Thyroid gland (tissue), 4 donors: ENCODE measurements around the gene CYP27A1. TPM values are rescaled to one million over a fixed set of nuclear protein-coding genes. Genes with fewer than 3 reads are reported as not detected.

Source experiments
- DNase-seq, 2 donors: peaks; one replicate each; pipeline ENCODE4 v3.0.0-alpha.2; 2019
- H3K27ac ChIP-seq, 3 donors: fragments of 200-600 bp; sonication (generic); 1 replicate in 2 of 3; 2 replicates in 1 of 3; pipeline ENCODE4 v1.5.1; 2016 to 2019; ENCODE audit warnings: mild to moderate bottlenecking in 1 of 3, moderate library complexity in 1 of 3
- H3K27me3 ChIP-seq: fragments of 200-600 bp; sonication (generic); one replicate; pipeline ENCODE4 v1.5.1; 2019
- H3K36me3 ChIP-seq, 2 donors: fragments of 200-600 bp; sonication (generic); one replicate each; pipeline ENCODE4 v1.5.1; 2016 to 2019
- H3K4me1 ChIP-seq, 2 donors: fragments of 200-600 bp; sonication (generic); one replicate each; pipeline ENCODE4 v1.5.1; 2017 to 2019
- H3K4me3 ChIP-seq, 3 donors: fragments of 200-600 bp; sonication (generic); replicated peaks in 1 of 3; 1 replicate in 2 of 3; 2 replicates in 1 of 3; pipeline ENCODE4 v1.5.1; 2016; ENCODE audit warnings: mild to moderate bottlenecking in 1 of 3
- H3K9me3 ChIP-seq: fragments of 200-600 bp; sonication (generic); one replicate; pipeline ENCODE4 v1.5.1; 2017
- POLR2A ChIP-seq, 2 donors: fragments of 450-650 bp; IDR thresholded peaks; one replicate each; pipeline ENCODE4 v1.6.1; 2017; ENCODE audit warnings: antibody characterized with exemption in 2 of 2, mild to moderate bottlenecking in 2 of 2, moderate library complexity in 1 of 2
- WGBS, 2 donors: methylation state at CpG; one replicate each; pipeline ENCODE4 v1.1.5; 2017; 5-methylcytosine and 5-hydroxymethylcytosine counted together
- intact Hi-C: fragments of 100-400 bp; cut with DNase I; formaldehyde crosslinking; loops from one replicate; pipeline ENCODE4 v1.15.1; 2023
- total RNA-seq, 4 donors: library from RNA; depleted of rRNA; stranded (reverse); fragments of >200 nt; gene quantifications; one replicate each; pipeline ENCODE4 v1.2.3, GENCODE V29; 2016
- TF ChIP-seq, protein P1 (sequence below), 6 experiments: fragments of 200-600 bp in 3 of 6; fragments of 450-650 bp in 3 of 6; sonication (generic) in 3 of 6; IDR thresholded peaks; one replicate each; pipeline ENCODE4 v1.5.1; 2016 to 2019; ENCODE audit warnings: antibody characterized with exemption in 6 of 6, mild to moderate bottlenecking in 2 of 6, inconsistent platforms in 1 of 6, moderate library complexity in 1 of 6

Gene CYP27A1
- total RNA-seq, 4 donors from 2014 or later, result 9.0 to 26.8 (median 17.0) TPM

DNA sequence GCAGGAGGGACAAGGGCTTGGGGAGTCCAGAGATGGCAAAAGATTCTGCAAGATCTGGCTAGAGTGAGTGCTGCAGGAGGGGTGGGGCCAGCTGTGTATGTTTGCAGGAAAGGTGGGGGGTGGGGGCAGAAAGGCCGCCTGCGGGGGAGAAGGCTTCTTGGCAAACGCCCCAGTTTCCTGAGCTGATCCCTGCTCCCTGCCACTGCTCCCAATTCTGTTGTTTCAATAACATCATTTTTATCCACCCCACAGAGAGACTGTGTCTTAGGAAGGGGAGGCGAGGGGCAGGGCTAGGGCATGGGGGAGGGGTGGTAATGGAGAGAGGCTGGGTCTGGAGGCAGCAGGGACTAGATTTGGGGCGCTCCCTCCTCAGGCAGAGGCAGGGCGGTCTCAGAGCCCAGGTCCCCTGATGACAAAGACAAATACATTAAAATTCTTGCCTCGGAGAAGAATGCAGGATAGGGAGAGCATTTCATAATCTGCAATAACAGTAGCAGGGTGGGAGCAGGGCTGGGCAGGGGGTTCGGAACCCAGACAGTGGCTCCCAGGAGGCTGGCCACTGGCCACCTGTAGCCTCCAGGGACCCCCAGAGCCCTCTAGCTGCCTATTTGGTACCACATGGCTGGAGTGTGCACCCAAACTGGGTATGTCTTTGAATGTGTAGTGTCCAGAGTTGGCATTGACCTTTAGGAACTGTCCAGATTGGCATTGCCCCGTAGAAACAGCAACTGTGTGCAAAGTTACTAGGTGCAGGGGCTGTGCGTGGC, 75.6 kb downstream of the CYP27A1 start:
- TF ChIP-seq POLR2A (IDR thresholded peaks at IDR 0.05), result no peak
- TF ChIP-seq, protein P1, sequence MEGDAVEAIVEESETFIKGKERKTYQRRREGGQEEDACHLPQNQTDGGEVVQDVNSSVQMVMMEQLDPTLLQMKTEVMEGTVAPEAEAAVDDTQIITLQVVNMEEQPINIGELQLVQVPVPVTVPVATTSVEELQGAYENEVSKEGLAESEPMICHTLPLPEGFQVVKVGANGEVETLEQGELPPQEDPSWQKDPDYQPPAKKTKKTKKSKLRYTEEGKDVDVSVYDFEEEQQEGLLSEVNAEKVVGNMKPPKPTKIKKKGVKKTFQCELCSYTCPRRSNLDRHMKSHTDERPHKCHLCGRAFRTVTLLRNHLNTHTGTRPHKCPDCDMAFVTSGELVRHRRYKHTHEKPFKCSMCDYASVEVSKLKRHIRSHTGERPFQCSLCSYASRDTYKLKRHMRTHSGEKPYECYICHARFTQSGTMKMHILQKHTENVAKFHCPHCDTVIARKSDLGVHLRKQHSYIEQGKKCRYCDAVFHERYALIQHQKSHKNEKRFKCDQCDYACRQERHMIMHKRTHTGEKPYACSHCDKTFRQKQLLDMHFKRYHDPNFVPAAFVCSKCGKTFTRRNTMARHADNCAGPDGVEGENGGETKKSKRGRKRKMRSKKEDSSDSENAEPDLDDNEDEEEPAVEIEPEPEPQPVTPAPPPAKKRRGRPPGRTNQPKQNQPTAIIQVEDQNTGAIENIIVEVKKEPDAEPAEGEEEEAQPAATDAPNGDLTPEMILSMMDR (IDR thresholded peaks at IDR 0.05), result no peak
- Histone ChIP-seq H3K9me3 (no peaks in the 10 kb centered on the region), H3K4me3 (no peak overlapping the region), H3K4me1 (peaks cover 7 to 19% of the 10 kb centered on the region in 2 donors), H3K27ac (no peak overlapping the region), H3K27me3 (peaks cover 23% of the 10 kb centered on the region), H3K36me3 (no peaks in the 10 kb centered on the region)
- WGBS, 2 donors, result 13 to 20% methylated on average over 9 to 10 of the region's 10 CpGs
- no peak for DNase-seq
- intact Hi-C loops, result no loop called here

DNA sequence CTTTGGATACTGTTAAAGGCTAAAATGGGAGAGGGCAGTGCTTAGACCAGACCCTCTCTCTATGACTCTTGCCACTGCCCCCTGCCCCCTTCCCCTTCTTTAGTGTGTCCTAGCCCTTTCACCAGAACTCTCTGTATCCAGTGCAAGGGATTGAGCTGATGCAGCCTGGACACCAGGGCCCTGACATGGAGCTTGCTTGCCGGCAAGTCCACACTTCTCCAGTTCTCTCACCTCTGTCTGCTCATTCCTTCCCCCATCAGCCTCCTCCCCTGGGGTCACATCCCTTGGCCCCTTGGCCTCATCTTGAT, 76.1 kb downstream of the CYP27A1 start:
- Histone ChIP-seq H3K4me3 (no peak overlapping the region), H3K9me3 (no peaks in the 10 kb centered on the region), H3K36me3 (no peaks in the 10 kb centered on the region), H3K4me1 (peaks cover 7 to 19% of the 10 kb centered on the region in 2 donors), H3K27me3 (peaks cover 23% of the 10 kb centered on the region), H3K27ac (no peak overlapping the region)
- WGBS, 2 donors, result 0 to 32% methylated on average over 1 of the region's 1 CpG
- TF ChIP-seq, protein P1 (IDR thresholded peaks at IDR 0.05), result no peak
- TF ChIP-seq POLR2A (IDR thresholded peaks at IDR 0.05), result no peak
- intact Hi-C loops, result no loop called here
- DNase-seq, result no peak

DNA sequence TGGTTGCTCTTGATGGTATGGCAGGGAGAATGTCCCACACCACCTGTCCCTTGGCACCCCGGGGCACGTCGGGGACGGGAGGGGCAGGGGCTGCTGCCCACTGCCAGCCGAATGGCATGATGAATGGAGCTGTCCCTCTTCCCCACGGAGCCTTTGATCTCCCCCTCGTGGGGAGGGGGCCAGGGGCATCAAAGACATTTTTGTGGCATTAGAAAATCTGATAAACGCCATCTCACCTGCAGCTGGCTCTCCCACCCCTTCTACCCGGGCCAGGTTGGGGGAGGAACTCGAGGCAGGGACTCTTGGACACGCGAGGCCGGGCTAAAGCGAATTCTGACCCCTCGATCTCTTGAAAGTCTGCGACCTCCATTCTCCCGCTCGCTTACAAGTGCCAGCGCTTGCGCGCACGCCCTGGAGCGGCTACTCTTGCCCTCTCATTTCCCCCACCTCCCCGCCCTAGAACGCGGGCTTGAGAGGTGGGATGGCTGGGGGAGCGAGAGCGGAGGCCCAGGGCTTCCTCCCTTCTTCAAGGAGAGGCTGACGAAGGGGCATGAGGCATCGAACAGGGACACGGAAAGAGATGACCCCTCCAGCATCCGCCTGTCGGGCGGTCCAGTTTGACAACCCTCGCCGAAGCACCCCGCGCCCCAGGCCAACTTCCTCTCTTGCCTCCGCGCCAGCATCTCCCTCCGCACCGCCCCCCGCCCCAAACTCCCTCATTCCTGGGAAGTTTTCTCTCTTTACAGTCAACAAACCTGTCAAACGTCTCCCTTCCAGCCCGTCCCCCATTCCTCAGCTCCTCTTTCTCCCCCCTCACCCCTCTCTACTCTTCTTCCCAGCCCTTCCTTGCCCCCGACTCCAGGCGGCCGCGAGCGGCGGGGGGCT, 77.0 kb downstream of the CYP27A1 start:
- Histone ChIP-seq H3K4me3 (peak overlapping the region in 1 of 3 donors; percentile 28), H3K9me3 (no peaks in the 10 kb centered on the region), H3K27ac (no peak overlapping the region), H3K36me3 (no peaks in the 10 kb centered on the region), H3K27me3 (peaks cover 23% of the 10 kb centered on the region), H3K4me1 (peaks cover 7 to 19% of the 10 kb centered on the region in 2 donors)
- DNase-seq, result no peak
- intact Hi-C loops, result no loop called here
- WGBS, 2 donors, result 2 to 6% methylated on average over 42 to 48 of the region's 51 CpGs
- no peak for TF ChIP-seq POLR2A (IDR thresholded peaks at IDR 0.05)
- TF ChIP-seq, protein P1 (IDR thresholded peaks at IDR 0.05), result no peak

DNA sequence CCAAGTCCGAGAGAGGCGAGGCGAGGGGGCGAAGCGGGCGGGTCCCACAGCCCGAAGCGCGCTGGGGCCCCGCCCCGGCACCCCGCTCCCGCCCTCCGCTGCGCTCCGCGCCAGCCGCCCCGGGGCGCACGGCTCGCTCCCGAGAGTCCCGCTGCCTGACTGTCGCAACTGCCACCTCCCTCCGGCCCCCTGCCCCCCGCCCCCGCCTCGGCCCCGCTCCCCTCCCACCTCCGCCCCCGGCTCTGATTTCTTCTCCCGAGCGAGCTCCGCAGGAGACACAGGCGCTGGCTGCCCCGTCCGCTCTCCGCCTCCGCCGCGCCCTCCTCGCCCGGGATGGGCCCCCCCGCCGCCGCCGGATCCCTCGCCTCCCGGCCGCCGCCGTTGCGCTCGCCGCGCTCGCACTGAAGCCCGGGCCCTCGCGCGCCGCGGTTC, 77.6 kb downstream of the CYP27A1 start, which contains the start of gene WNT6:
WNT6 (plus strand) TSS at position 250 of the 432 bp plus-strand sequence. CDS start 233 bp downstream, outside the sequence.
- Histone ChIP-seq H3K36me3 (no peaks in the 10 kb centered on the region), H3K27ac (no peak within 1 kb of the TSS), H3K4me1 (peaks cover 7 to 19% of the 10 kb centered on the region in 2 donors), H3K9me3 (no peaks in the 10 kb centered on the region), H3K27me3 (peaks cover 23% of the 10 kb centered on the region), H3K4me3 (peak within 1 kb of the TSS in 1 of 3 donors; percentile 28)
- no peak for TF ChIP-seq POLR2A (IDR thresholded peaks at IDR 0.05)
- TF ChIP-seq, protein P1 (IDR thresholded peaks at IDR 0.05), result no peak
- intact Hi-C loops, result no loop called here
- no peak for DNase-seq
- WGBS, 2 donors, result 0% methylated on average over 2 to 12 of the region's 64 CpGs
